Middle frontal gyrus (tissue), 1 donor: ENCODE results near the gene TRIAP1.
"Not testable (repeated sequence)": the region's sequence is repeated elsewhere in the genome, so short reads cannot be mapped to it uniquely, and the experiment has no call there.

Experiments used
- DNase-seq: peaks from one replicate; pipeline ENCODE4 v3.0.0-alpha.2; 2015; ENCODE audit warnings: low spot score; ENCODE audit errors: extremely low spot score

The TRIAP1 gene

DNA sequence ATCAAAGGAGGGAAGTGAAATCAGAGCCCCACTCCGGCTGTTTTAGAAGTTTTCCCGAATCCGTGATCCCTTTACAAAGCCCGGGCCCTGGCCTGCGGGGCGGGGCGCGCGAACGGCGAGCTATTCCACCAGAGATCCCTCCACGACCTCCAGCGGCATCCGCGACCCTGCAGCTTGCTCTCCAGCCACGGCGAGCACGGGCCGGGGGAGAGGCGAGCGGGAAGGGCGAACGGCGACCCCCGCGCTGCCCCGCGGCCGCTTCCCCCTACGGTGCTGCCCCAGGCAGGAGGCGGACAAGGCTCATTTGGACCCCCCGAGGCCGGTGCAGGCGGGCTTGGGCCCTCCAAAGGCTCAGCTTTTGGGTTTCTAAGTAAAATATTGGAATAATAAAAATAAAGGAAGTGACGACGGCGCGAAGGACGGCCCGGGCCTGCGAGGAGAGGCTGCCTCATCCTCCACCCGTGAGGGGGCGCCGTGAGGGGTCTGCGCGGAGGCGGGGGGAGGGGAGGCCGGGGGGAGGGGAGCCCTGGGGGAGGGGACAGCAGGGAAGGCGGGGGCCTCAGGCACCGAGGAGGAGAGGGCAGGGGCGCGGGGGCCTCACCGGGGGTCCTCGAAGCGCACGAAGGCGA, 22.8 kb upstream of the TRIAP1 start:
- no peak for DNase-seq

DNA sequence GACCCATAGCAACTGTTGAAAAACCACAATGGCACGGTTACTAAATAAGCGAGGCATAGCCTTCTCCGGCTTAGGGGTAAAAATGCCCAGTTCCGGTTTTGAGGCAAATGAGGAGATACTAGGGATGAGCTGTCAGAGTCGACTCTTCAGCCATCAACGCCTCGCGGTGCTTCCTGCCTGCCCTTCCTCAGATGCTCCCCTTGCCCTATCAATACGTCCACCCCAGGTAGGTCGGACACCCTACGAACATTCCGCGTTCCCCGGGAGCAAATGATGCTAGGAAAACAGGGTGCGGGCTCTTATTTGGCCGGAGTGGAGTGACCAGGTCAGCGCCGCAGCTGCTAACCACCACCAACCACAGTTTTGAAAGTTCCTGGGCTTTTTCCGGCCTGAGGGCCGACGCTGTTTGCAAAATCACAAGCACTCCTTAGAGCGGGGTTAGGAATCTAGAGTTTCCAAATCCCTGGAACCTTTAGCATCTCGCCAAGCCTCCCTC, 22.2 kb upstream of the TRIAP1 start:
- DNase-seq, result no peak

DNA sequence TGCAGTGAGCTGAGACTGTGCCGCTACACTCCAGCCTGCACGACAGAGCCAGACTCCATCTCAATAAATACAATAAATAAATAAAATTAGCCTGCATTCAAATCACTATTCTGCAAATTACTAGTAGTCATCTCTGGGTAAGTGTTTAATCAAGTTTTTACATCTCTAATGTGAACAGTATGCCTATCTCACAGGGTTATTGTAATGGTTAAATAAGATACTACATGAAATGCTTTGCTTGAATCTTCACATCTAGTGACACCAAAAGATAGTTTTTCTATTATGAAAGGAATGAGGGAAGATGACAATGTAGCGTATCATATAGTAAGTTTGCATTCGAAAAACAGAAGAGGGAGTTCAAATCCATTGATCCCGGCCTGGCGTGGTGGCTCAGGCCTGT, 21.3 kb upstream of the TRIAP1 start:
- DNase-seq, result no peak

DNA sequence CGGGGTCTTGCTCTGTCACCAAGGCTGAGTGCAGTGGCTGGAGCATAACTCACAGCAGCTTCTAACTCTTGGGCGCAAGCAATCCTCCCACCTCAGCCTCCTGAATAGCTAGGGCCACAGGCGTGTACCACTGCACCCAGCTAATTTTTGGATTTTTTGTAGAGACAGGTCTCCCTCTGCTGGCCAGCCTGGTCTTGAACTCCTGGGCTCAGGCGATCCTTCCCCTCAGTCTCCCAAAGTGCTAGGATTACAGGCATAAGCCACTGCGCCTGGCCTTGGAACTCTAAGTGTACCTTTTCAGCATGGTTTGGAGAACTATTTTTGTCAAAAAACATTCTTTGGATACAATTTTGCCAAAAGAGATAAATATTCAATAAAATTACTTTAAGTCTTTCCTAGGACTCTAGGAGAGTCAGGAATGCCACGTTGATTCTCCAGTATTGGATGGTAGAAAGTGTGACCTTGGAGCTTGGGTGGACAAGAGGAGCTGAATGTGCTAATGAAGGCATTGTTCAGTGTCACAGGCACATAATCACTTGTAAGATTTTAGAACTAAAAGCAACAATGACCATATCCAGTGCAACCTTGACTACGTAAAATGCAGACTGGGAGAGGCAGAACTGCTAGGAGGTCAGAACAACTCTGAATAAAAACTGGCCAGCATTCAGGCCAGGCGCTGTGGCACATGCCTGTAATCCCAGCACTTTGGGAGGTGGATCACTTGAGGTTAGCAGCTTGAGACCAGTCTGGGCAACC, 20.6 kb upstream of the TRIAP1 start:
- peak; percentile 16 for DNase-seq

DNA sequence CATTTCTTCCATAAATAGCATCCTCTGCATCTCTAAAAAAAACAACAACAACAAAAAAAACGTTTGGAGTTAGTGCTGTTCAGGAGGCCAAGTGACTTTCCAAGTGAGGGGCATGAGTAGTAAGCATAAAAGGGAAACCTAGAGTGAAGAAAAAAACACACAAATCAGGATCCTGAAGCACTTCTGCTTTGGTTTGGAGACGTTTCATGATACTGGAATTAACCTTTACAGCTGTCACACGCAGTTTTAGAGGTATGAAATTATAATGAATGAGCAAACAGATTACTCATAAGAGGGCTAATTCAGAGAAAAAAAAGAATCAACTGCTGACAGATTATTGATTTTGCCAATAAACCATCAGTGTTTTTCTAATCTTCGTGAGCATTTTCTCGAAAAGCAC, 19.6 kb upstream of the TRIAP1 start:
- DNase-seq, result no peak

DNA sequence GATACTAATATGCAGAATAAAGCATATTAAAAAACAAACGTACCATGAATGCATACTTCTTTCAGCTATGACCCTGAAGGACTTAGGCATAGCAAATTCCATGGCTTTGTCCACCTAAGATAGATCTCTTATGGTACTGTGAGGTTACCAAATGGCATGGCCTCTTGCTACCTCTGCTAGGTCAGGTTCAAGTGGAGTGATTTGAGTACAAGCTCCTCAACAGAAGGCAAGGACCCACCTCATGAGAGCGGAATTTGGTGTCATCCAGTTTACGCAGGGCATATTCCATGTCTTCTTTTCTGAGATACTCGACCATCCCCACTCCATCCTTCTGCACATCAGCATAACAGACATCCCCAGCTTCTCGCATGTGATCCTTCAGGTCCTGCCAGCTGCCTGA, 17.5 kb upstream of the TRIAP1 start:
- DNase-seq, result no peak

DNA sequence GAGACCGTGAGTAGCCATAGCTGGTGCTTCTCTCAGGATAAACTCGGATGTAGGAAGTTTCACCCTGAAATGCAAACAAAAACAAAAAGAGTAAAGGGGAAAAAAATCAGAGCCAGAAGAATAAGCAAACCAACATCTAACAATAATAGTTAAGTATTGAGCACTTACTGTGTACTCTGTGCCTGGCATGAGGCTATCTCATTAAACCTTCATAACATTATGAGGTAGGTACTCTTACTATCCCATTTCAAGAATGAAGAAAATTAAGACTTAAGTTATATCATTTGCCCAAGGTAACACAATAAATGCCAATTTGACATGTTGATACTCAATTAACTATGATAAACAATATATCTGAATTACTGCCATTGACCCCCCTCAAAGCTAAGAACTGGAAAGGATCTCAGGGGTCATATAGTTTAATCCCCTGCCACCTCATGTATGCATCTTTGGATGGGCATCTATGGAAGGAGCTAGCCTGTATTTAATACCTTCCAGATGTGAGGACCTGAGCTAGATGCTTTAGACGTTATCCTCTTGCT, 16.0 kb upstream of the TRIAP1 start:
- no peak for DNase-seq

DNA sequence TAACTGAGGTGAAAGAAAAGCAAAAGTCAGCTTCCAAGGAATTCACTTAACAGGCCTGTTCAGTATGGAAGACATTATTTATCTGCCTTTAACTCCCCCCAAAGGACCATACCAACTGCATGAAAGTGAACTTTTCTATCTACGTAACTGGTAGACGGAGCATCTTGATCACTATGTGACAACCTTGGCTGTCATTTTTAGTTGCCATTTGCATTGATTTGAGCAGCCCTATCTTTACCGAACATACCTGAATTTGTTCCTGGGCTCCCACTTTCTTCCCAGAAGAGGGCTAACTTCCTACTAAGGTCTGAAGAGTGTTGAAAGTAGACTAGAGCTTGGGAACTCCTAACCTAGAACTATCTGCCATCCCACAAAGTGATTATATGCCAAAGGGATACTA, 14.0 kb upstream of the TRIAP1 start:
- DNase-seq, result no peak

DNA sequence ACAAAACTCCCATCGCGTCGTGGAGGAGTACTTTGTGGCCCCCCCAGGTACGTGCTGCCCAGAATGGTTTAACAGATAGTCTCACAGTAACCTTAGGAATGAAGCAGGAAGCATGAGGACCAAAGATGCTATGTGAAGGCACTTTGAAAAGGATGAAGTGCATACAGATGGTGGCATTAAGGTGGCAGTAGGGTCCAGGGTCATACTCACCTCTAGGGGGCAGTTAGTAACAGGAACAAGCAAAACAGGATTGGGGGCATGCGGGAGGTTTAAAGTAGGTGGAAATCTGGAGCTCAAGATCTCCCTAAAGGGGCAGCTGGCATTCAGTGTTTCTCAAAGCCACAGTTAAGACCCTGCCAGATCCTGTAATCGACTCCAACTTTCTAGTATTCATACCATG, 10.9 kb upstream of the TRIAP1 start:
- DNase-seq, result no peak

DNA sequence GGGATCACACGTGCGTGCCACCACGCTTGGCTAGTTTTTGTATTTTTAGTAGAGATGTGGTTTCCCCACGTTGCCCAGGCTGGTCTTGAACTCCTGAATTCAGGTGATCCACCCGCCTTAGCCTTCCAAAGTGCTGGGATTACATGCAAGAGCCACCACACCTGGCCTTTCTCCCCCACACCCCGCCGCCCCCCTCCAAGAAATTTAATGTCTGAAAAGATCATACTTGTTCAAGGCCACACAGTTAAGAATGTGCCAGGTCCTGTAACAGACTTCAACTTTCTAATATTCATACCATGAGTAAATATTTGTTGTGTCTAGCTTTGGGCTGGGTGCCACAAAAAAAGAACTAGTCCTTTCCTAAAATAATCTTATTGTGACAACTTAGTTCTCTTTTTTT, 9.1 kb upstream of the TRIAP1 start:
- no peak for DNase-seq

DNA sequence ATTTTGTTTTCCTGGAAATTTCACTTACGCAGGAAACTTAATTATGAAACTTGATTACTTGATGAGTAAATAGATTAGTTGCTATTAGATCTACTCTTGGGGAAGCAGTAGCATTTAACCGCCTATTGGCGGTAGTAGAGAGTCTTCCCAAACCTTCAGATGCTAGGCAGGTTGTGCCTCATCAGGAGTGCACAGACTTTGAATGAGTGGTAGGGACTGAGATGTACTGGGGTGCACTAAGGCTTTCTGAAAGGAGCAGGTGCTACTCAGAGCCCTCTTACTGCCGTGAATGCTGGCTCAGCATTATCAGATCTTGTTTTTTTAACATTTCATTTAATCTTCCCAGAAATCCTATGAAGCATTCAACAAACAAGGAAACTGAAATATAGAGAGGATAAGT, 7.8 kb upstream of the TRIAP1 start:
- no peak for DNase-seq

DNA sequence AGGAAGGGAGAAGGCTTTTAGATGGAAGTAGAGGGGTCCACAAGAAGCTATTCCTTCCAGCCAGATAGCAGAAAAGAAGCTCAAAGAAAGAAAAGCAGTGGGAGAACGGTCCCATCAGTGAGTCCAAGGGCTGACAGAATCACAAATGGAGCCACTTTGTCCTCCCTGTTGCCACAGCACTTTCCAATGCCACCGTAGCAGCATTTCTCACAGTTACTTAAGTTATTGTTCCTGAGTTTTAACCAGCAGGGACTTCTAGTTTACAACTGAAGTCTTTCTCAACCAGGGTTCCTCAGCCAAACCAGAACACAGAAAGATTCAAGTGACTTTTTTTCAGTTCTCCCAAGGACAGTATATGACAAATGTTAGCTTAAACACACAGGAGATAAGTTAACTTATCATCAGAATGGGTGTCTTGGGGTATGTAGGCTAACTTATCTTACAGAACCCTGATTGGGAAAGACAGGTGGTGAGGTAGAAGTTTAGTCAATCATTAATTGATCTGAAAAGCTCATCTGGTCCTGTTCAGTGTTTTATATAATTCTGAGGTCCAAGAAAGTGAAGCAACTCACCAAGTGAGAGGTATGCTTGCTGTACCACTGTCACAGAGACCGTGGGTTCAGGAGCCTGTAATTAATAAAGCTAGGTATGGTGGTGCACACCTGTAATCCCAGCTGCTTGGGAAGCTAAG, 7.0 kb upstream of the TRIAP1 start:
- no peak for DNase-seq

DNA sequence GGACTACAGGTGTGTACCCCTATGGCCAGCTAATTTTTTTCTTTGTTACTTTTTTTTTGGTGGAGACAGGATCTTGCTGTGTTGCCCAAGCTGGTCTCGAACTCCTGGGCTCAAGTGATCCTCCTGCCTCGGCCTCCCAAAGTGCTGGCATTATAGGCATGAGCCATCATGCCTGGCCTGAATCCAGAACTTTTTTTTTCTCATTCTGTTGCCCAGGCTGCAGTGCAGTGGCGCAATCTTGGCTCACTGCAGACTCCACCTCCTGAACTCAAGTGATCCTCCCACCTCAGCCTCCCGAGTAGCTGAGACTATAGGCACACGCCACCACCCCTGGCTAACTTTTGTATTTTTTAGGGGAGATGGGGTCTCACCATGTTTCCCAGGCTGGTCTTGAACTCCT, 6.3 kb upstream of the TRIAP1 start:
- DNase-seq, result not testable (repeated sequence)

DNA sequence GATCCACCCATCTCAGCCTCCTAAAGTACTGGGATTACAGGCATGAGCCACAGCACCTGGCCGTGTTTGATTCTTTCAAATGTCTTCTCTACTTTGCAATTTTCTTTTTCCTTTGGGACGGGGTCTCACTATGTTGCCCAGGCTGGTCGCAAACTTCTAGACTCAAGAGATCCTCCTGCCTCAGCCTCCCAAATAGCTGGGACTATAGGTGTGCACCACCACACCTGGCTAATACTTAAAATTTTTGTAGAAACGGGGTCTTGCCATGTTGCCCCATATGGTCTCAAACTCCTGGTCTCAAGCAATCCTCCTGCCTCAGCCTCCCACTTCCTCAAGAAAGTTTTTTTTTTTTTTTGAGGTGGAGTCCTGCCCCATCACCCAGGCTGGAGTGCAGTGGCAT, 1.8 kb upstream of the TRIAP1 start:
- DNase-seq, result no peak

DNA sequence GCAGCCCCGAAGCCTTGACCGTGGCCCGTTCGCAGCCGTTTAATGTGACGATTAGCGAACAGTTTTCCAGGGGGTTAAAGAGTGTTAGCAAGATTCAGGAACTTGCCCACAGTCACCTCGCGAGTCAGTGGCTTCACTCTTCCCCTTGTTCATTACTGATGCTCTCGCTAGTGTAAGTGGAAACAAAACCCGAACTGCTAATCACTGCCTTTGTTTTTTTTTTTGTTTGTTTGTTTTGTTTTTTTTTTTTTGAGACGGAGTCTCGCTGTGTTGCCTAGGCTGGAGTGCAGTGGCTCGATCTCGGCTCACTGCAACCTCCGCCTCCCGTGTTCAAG, 627 bp upstream of the TRIAP1 start:
- not testable (repeated sequence) for DNase-seq

DNA sequence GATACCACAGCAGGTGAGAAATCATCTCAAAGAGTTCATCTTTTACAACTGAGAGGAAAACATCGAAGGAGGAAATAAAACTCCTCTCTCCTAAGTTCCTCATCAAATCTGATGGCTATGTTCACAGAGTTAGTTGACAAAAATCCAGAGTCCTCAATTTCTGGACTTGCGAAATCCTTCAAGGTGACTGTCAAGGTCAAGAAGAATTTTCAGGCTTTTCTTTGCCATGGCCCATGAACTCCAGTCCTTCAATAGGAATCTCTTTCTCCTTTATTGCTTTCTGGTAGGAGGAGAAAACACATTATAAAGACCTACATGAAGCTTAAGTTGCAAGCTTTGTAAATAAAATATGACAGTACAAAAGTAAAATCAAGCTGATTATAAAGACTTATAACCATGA, 1.5 kb downstream of the TRIAP1 start:
- no peak for DNase-seq

DNA sequence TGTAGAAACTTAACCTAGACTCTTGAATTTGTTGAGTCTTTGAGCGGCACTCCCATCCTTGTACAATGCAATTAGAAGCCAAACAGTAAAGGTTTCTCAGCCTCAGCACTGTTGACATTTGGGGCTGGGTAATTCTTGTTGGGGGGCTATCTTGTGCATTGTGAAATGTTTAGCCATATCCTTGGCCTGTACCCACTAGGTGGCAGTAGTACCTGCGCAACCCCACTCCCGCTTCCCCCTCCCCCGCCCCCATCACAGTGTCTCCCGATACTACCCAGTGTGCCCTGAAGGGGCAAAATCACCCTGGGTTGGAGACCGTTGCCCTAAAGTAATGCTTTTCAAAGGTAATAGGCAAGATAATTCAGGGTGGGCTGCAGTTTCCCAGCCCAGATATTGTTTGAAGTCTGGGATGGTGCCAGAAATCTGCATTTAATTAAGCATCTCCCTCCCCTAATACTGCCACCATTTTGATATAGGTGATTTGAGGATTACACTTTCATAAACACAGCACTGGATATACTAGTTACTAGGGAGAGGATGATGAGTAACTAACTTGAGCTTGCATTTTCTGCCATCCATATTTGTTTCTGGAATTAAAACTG, 6.4 kb downstream of the TRIAP1 start:
- DNase-seq, result no peak

DNA sequence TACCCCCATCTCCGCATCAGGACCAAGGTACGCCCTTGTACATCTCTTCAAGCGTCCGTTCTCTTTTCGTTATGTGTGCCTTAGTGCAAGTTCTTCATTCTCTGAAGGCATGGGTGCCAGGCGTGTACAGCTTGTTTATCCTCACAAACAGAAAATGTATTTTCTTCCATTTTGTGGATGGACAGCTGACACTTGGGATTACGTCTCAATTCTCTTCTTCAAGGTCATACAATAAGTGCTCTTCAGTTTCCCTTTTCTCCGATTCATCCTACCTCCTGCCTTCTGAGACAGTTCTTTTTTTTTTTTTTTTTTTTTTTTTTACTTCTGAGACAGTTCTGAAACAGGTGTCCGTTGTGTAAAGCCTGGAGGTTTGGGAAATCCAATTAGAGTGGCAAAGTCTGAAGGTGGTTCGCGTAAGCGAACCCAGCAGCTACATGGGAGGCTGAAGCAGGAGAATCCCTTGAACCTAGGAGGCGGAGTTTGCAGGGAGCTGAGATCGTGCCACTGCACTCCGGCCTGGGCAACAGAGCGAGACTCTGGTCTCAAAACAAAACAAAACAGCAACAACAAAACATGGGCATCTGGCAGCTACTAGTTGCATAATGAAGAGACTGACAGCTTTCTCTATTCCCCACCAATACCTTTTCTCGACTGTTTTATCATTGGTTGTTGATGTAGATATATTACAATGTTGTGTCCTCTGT, 7.5 kb downstream of the TRIAP1 start:
- DNase-seq, result no peak

DNA sequence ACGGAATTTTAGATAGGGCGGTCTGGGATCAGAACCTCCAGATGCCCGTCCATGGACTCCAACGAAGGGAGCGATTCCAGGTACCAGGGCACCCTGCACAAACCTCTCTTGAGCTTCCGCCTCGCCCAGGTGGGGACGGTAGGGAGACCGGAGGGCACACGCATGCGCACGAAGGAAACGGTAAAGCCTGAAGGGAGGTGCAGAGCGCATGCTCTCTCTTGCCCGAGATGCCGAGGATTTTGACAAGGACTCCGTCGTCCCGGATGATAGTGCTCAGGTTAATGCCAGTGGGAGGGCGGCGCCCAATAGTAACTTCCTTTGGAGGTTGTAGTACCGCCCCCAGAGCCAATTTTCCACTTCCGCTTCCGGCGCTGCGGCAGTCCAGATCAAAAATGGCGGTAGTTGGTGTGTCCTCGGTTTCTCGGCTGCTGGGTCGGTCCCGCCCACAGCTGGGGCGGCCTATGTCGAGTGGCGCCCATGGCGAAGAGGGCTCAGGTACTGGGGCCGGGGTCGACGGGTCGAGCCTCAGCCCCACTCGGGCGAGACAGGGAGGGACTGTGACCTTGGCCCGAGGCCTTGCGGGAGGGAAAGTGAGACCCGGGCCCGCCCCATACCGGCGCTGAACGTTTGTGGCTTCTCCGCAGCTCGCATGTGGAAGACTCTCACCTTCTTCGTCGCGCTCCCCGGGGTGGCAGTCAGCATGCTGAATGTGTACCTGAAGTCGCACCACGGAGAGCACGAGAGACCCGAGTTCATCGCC, 8.3 kb downstream of the TRIAP1 start, which contains the start of gene COX6A1:
Gene COX6A1, plus strand, starts transcription at position 379 of the 760 bp plus-strand sequence. Its CDS starts 14 bp downstream, at position 393.
- DNase-seq, result peak; percentile 91

DNA sequence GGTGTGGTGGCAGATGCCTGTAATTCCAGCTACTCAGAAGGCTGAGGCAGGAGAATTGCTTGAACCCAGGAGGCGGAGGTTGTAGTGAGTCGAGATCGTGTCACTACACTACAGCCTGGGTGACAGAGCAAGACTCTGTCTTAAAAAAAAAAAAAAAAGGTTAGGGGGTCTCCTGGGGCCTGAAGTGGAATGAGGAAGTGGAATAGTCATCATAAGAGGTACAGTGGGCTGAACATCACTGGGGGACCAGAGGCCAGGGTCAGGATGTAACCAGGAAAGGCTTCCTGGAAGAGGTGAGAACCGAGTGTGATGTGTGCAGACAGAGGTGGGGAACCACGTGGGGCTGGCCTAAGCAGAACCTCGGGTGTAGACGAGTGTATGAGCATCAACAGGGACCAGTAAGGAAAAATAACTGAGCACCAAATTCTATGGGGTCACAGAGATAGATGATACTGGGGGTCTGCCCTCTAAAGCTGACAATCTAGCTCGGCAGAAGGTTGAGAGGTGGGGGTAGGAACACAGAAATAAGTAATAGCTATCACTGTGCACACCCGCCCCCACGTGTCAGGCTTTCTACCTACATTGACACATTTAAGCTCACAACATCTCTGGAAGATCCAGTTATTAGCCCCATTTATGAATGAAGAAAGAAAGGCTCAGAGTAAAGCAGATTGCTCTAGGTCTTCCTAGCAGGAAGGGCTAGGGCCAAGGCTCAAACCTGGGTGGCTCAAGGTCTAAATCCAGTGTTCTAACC, 13.2 kb downstream of the TRIAP1 start:
- DNase-seq, result no peak
